ENCODE results near the gene HEMGN.
"Not testable (repeated sequence)": the region's sequence is repeated elsewhere in the genome, so short reads cannot be mapped to it uniquely, and the experiment has no call there.

HEMGN gene

DNA sequence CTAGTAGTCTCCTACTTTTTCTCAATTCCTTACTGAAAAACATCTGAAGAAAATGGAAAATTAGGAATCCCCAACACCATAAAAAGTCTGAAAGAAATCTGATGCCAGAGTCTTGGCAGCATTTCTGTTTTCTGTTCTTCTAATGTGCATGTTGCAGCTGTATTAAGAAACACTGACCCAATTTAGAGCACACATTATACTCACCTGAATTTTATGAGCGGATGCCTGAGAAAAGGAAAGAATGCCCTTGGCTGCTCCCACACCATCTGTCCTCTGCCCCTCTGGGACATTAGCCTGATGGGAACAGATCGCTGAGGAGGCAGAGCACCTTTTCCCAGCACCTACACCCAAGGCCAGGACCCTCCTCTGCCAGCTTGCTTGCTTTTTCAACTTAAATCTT, 31.0 kb upstream of the HEMGN start:
- POLR2A ChIA-PET = no interaction called here
- TF ChIP-seq FOXA1 (IDR thresholded peaks at IDR 0.05) (no peak), FOXK2 (IDR thresholded peaks at IDR 0.05) (no peak)
- TF ChIP-seq, protein P1, sequence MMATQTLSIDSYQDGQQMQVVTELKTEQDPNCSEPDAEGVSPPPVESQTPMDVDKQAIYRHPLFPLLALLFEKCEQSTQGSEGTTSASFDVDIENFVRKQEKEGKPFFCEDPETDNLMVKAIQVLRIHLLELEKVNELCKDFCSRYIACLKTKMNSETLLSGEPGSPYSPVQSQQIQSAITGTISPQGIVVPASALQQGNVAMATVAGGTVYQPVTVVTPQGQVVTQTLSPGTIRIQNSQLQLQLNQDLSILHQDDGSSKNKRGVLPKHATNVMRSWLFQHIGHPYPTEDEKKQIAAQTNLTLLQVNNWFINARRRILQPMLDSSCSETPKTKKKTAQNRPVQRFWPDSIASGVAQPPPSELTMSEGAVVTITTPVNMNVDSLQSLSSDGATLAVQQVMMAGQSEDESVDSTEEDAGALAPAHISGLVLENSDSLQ (IDR thresholded peaks at IDR 0.05) = no peak

DNA sequence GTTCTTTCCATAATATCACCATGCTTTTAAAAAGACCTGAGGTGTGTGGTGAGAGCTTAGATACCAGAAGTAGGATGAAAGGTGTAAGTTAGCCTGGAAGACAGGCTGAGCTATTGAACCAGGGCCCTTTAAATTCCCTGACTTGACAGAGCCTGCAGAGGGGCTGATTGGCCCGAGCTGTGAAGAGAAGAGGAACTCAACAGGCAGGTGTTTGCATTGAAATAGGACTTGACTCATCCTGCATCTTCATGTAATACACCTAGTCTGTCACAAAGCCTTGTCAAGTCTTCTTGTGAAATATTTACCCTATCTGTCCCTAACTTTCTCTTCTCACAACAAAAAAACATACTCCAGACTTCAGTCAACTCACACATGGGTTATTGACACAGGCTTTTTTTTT, 28.5 kb upstream of the HEMGN start:
- DNase-seq (ENCODE audit: extremely low spot score) = no peak
- POLR2A ChIA-PET = interaction anchor here (1.2 kb wide), 1 partner anchor 16 kb away, joined by 4 read pairs; no protein-coding TSS in a partner anchor
- TF ChIP-seq FOXK2 (IDR thresholded peaks at IDR 0.05) = no peak
- TF ChIP-seq CTBP1 (IDR thresholded peaks at IDR 0.05; ENCODE audit: borderline replicate concordance) = no peak
- CTCF ChIA-PET = no interaction called here

More for the DNA sequence above, 31.0 kb upstream of the HEMGN start:
- CTCF ChIA-PET = no interaction called here
- DNase-seq (ENCODE audit: extremely low spot score) = no peak

DNA sequence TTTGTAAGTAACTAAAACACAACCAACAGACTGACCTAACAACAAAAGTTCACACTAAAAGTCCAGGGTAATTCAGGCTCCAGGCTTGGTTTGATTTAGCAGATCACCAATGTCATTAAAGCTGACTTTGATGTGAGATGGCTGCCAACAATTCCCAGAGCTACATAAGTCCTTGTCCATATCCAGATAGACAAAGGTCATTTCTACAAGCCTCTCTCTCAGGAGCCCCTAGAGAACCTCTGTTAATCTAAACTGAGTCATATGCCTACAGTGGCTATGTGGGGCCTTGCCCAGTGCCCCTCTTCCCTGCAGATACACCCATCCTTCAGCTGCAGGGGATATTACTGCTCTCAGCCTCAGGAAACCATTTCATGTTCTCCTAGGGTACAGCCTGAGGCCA, 26.9 kb upstream of the HEMGN start:
- ChIA-PET CTCF (interaction anchor here (1.3 kb wide), 1 partner anchor 11 kb away, joined by 3 read pairs; no protein-coding TSS in a partner anchor), POLR2A (interaction anchor here (0.9 kb wide), 1 partner anchor 18 kb away, joined by 3 read pairs; the partner anchor contains the start of gene ANP32B)
- no peak for TF ChIP-seq SUZ12 (IDR thresholded peaks at IDR 0.05)
- no peak for TF ChIP-seq ARNT (IDR thresholded peaks at IDR 0.05)
- no peak for TF ChIP-seq BHLHE40 (IDR thresholded peaks at IDR 0.05; ENCODE audit: borderline replicate concordance)
- TF ChIP-seq ELF4 (IDR thresholded peaks at IDR 0.05) = no peak
- no peak for TF ChIP-seq HDGF (IDR thresholded peaks at IDR 0.05; ENCODE audit: borderline replicate concordance)
- TF ChIP-seq FOXM1 (IDR thresholded peaks at IDR 0.05; ENCODE audit: borderline replicate concordance) = no peak
- no peak for DNase-seq (ENCODE audit: extremely low spot score)

DNA sequence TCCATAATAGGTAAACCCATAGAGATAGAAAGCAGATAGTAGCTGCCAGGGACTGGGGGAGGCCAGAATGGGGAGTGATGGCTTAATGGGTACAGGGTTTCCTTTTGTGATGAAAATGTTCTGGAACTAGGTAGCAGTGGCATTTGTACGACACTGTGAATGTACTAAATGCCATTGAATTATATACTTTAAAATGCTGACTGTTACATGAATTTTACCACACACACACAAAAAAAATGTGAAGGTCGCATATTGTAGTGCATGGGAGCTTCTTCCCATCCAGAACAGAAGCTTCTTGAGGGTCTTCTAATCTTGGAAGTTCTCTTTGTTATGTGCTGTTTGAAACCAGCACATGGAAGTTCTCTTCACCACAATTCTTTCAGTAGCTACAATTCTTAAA, 25.3 kb upstream of the HEMGN start:
- ChIA-PET CTCF (no interaction called here), POLR2A (interaction anchor here (0.9 to 2.1 kb wide), 2 partner anchors 21 to 41 kb away, joined by 3 to 7 read pairs; partner anchors contain the start of gene TRMO)
- TF ChIP-seq FOXA1 (IDR thresholded peaks at IDR 0.05) (no peak), NFRKB (IDR thresholded peaks at IDR 0.05) (no peak), SUZ12 (IDR thresholded peaks at IDR 0.05) (no peak), TARDBP (IDR thresholded peaks at IDR 0.05) (no peak), FOXK2 (IDR thresholded peaks at IDR 0.05) (no peak), SP1 (IDR thresholded peaks at IDR 0.05) (no peak)
- DNase-seq (ENCODE audit: extremely low spot score) = no peak

DNA sequence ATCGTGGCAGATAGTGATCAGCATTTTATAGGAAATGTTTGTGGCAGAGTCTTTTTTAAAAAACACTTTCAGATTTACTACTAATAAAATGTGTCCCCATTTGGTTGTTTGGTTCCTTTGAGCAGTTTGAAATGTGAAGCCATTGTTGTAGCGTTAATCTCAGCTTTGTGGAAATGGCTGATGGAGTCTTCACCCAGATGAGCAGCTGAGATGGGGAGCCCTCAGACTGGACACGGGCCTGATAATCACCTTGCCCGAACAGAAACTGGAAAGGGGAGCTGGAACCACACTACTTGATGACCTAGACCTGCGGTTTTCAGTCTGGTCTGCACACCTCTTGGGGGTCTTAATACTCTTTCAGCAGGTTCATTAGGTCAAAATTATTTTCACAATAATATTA, 24.6 kb upstream of the HEMGN start:
- CTCF ChIA-PET = no interaction called here
- no peak for DNase-seq (ENCODE audit: extremely low spot score)
- TF ChIP-seq HDGF (IDR thresholded peaks at IDR 0.05; ENCODE audit: borderline replicate concordance) (no peak), FOXM1 (IDR thresholded peaks at IDR 0.05; ENCODE audit: borderline replicate concordance) (no peak), SP1 (IDR thresholded peaks at IDR 0.05) (no peak)
- POLR2A ChIA-PET = interaction anchor here (0.9 to 2.1 kb wide), 3 partner anchors 20 to 41 kb away, joined by 3 to 7 read pairs (median 6); partner anchors contain the start of genes ANP32B and TRMO

DNA sequence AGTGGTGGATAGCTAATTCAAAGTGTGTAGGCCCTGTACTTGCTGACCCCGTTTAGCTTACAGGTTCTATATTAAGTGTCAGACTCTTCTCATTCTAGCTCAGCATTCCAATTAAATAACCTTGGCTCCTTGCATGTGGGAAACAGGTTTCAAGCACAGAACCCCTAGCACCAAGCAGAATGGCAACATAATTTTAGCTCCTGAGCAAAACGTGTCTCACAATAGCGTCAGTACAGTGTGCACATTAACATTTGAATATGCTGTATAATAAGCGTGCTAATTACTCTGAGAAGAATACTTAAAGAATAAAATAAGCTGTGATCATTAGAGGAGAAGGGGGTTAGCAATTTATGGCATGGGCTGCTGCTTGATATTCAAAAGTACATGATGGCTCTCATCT, 24.2 kb upstream of the HEMGN start:
- ChIA-PET CTCF (no interaction called here), POLR2A (interaction anchor here (0.9 to 2.1 kb wide), 3 partner anchors 21 to 40 kb away, joined by 3 to 7 read pairs (median 6); partner anchors contain the start of genes ANP32B and TRMO)
- TF ChIP-seq LEF1 (IDR thresholded peaks at IDR 0.05; ENCODE audit: borderline replicate concordance) = no peak
- TF ChIP-seq ZNF384 (IDR thresholded peaks at IDR 0.05) = no peak
- TF ChIP-seq BHLHE40 (IDR thresholded peaks at IDR 0.05; ENCODE audit: borderline replicate concordance) = no peak
- TF ChIP-seq NFRKB (IDR thresholded peaks at IDR 0.05) = no peak
- no peak for TF ChIP-seq ARNT (IDR thresholded peaks at IDR 0.05)
- TF ChIP-seq ELF4 (IDR thresholded peaks at IDR 0.05) = no peak
- no peak for TF ChIP-seq CTBP1 (IDR thresholded peaks at IDR 0.05; ENCODE audit: borderline replicate concordance)
- no peak for TF ChIP-seq SP1 (IDR thresholded peaks at IDR 0.05)
- TF ChIP-seq SUZ12 (IDR thresholded peaks at IDR 0.05) = no peak
- TF ChIP-seq L3MBTL2 (conservative IDR thresholded peaks at IDR 0.05) = no peak
- no peak for TF ChIP-seq FOXA1 (IDR thresholded peaks at IDR 0.05)
- TF ChIP-seq TARDBP (IDR thresholded peaks at IDR 0.05) = no peak
- DNase-seq (ENCODE audit: extremely low spot score) = no peak

DNA sequence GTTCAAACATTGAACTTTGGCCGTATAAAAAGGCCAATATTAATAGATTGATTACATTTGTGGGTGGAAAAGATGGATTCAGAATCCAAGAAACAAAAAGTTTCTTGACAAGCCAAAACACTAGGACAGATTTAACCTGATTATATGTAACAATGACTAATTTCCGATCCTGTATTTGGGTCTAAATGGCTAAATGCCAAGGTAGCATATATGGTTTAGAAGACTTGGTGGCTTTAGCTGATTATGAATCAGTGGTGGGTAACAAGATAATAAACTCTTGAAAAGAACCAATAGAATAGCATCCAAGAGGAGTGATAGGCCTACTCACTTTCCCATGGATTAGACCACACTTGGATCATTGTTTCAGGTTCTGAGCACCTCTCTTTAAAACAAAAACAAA, 23.4 kb upstream of the HEMGN start:
- CTCF ChIA-PET = no interaction called here

DNA sequence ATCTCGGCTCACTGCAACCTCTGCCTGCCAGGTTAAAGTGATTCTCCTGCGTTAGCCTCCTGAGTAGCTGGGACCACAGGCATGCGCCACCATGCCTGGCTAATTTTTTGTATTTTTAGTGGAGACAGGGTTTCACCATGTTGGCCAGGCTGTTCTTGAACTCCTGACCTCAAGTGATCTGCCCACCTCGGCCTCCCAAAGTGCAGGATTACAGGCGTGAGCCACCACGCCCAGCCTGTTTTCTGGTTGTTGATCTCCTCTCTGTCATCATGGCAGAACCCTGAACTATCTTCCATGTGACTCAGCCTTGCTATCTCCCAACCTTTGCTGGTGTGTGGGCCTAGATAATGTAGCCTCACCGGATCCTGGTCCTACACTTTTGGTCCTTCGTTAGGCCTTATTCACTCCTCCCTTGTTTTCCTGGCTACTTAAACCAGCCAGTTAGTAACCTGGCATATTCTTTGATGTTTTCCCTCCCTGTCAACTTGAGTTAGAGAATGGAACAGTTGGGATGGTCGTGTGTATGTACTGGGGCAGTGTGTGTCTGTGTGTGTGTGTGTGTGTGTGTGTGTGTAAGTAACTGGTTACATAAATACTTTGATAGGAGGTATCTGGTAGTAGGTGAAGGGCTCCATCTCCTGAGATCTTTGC, 22.8 kb upstream of the HEMGN start:
- POLR2A ChIA-PET; DNase-seq (ENCODE audit: extremely low spot score); CTCF ChIA-PET: not testable (repeated sequence)

More for the DNA sequence above, 23.4 kb upstream of the HEMGN start:
- TF ChIP-seq LEF1 (IDR thresholded peaks at IDR 0.05; ENCODE audit: borderline replicate concordance) (no peak), TARDBP (IDR thresholded peaks at IDR 0.05) (no peak), HDGF (IDR thresholded peaks at IDR 0.05; ENCODE audit: borderline replicate concordance) (no peak), ELF4 (IDR thresholded peaks at IDR 0.05) (no peak), FOXA1 (IDR thresholded peaks at IDR 0.05) (no peak), BHLHE40 (IDR thresholded peaks at IDR 0.05; ENCODE audit: borderline replicate concordance) (no peak), ZNF384 (IDR thresholded peaks at IDR 0.05) (no peak), FOXM1 (IDR thresholded peaks at IDR 0.05; ENCODE audit: borderline replicate concordance) (no peak), SP1 (IDR thresholded peaks at IDR 0.05) (no peak), CTBP1 (IDR thresholded peaks at IDR 0.05; ENCODE audit: borderline replicate concordance) (no peak), FOXK2 (IDR thresholded peaks at IDR 0.05) (no peak), SUZ12 (IDR thresholded peaks at IDR 0.05) (no peak), NFRKB (IDR thresholded peaks at IDR 0.05) (no peak), L3MBTL2 (conservative IDR thresholded peaks at IDR 0.05) (no peak), ARNT (IDR thresholded peaks at IDR 0.05) (no peak)
- TF ChIP-seq, protein P1 (IDR thresholded peaks at IDR 0.05) = no peak
- DNase-seq (ENCODE audit: extremely low spot score) = no peak
- POLR2A ChIA-PET = interaction anchor here (1.4 to 2.1 kb wide), 2 partner anchors 21 to 39 kb away, joined by 6 to 7 read pairs; partner anchors contain the start of genes ANP32B and TRMO

All from HEK293T (cell line).